ENCODE measurements around the gene RPL7L1. TPM values are rescaled to one million over a fixed set of nuclear protein-coding genes. Genes with fewer than 3 reads are reported as not detected.

RPL7L1 gene
- total RNA-seq, 2 donors from 2014 or later = 55.5 to 75.8 TPM

DNA sequence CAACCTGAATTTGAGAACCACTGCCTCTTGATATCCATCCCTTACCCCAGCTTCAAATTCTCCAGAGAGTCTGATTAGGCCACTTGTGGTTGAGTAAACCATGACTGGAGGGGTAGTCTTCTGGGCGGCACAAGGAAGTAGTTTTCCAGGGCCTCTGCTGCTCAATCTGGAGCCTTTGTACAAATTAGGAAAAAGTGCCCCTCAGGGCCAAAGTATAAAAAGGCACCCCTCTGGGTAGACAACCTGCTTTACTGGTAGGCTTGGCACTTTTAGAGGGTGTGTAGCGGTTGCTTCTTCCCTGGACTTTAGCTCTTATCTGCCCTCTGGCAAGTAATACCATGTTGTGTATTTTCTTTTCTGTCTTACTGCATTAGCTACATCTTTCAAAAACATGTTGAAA, 32.9 kb upstream of the RPL7L1 start:
- H3K4me1 ChIP-seq (ENCODE audit: control insufficient read depth in 1 of 2, low read depth in 2 of 2) = no peaks in the 10 kb centered on the region
- no peak for ATAC-seq (ENCODE audit: insufficient number of reproducible peaks, low FRiP score, low read depth)
- TF ChIP-seq, protein P1, sequence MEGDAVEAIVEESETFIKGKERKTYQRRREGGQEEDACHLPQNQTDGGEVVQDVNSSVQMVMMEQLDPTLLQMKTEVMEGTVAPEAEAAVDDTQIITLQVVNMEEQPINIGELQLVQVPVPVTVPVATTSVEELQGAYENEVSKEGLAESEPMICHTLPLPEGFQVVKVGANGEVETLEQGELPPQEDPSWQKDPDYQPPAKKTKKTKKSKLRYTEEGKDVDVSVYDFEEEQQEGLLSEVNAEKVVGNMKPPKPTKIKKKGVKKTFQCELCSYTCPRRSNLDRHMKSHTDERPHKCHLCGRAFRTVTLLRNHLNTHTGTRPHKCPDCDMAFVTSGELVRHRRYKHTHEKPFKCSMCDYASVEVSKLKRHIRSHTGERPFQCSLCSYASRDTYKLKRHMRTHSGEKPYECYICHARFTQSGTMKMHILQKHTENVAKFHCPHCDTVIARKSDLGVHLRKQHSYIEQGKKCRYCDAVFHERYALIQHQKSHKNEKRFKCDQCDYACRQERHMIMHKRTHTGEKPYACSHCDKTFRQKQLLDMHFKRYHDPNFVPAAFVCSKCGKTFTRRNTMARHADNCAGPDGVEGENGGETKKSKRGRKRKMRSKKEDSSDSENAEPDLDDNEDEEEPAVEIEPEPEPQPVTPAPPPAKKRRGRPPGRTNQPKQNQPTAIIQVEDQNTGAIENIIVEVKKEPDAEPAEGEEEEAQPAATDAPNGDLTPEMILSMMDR (IDR thresholded peaks at IDR 0.05) = no peak
- no peaks in the 10 kb centered on the region for H3K27me3 ChIP-seq (replicated peaks; ENCODE audit: insufficient read depth)
- H3K27ac ChIP-seq = no peak overlapping the region
- no peak overlapping the region for H3K4me3 ChIP-seq
- peaks cover 6% of the 10 kb centered on the region for H3K36me3 ChIP-seq
- no peak for DNase-seq (ENCODE audit: low spot score)
- no peaks in the 10 kb centered on the region for H3K9me3 ChIP-seq

DNA sequence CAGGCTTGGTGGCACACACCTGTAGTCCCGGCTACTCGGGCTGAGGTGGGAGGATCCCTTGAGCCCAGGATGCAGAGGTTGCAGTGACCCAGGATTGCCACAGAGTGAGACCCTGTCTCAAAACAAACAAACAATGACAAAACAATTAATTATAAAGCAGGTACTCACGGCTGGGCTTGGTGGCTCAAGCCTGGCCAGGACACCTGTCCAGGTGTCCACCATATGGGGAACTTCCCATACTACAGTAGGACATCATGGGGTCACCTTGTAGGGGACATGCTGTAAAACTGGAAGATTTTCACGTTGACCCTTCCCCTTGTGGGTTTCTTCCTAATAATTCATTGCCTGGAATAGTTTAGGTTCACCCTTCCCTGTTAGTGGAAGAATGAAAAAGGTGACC, 30.7 kb upstream of the RPL7L1 start:
- DNase-seq (ENCODE audit: low spot score) = no peak
- H3K36me3 ChIP-seq = peaks cover 20% of the 10 kb centered on the region
- no peaks in the 10 kb centered on the region for H3K9me3 ChIP-seq
- H3K27ac ChIP-seq = no peak overlapping the region
- no peaks in the 10 kb centered on the region for H3K27me3 ChIP-seq (replicated peaks; ENCODE audit: insufficient read depth)
- TF ChIP-seq, protein P1 (IDR thresholded peaks at IDR 0.05) = no peak
- no peak overlapping the region for H3K4me3 ChIP-seq
- no peak for ATAC-seq (ENCODE audit: insufficient number of reproducible peaks, low FRiP score, low read depth)
- H3K4me1 ChIP-seq (ENCODE audit: control insufficient read depth in 1 of 2, low read depth in 2 of 2) = no peaks in the 10 kb centered on the region

DNA sequence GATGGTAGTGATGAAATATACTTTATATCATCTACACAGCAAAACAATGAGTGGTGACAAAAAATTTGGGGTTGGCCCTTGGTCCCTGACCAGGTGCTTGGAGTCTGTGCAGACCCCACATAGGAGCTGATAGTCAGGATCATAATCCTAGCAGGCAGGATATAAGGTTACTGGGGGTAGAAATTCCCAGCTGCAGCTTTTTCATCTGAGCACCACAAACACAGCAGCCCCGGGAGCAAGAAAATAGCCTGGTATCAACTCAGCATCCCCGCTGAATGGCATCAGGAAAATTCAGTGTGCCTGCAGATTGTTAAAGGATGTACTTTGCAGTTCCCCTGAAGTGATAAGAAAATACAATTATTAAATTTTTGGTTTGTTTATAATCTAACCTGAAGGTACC, 27.8 kb upstream of the RPL7L1 start:
- Histone ChIP-seq H3K9me3 (no peaks in the 10 kb centered on the region), H3K27ac (no peak overlapping the region), H3K4me1 (ENCODE audit: control insufficient read depth in 1 of 2, low read depth in 2 of 2) (no peaks in the 10 kb centered on the region), H3K36me3 (peaks cover 26% of the 10 kb centered on the region), H3K27me3 (replicated peaks; ENCODE audit: insufficient read depth) (no peaks in the 10 kb centered on the region), H3K4me3 (no peak overlapping the region)
- TF ChIP-seq, protein P1 (IDR thresholded peaks at IDR 0.05) = no peak
- DNase-seq (ENCODE audit: low spot score) (no peak), ATAC-seq (ENCODE audit: insufficient number of reproducible peaks, low FRiP score, low read depth) (no peak)

DNA sequence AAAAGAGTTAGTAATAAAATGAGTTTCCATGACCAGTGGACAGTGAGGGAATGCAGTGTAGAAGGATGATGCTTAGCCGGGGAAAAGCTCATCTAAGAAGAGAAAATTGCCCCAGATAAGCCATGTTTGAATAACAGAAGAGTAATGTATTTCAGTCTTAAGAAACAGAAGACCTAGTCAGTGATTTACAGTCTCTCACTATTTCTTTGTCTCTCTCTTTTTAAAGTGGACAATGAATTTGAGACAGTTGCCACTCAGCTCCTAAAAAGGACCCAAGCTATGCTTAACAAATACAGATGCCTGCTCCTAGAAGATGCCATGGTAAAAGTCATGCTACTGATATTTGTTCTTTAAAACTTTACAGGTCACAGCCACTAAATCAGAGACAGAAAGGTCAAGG, 19.4 kb upstream of the RPL7L1 start:
- no peak overlapping the region for H3K4me3 ChIP-seq
- H3K36me3 ChIP-seq = peaks cover 46% of the 10 kb centered on the region
- TF ChIP-seq, protein P1 (IDR thresholded peaks at IDR 0.05) = no peak
- H3K9me3 ChIP-seq = no peaks in the 10 kb centered on the region
- H3K27ac ChIP-seq = no peak overlapping the region
- H3K27me3 ChIP-seq (replicated peaks; ENCODE audit: insufficient read depth) = no peaks in the 10 kb centered on the region
- peaks cover 7 to 11% of the 10 kb centered on the region in 2 donors for H3K4me1 ChIP-seq (ENCODE audit: control insufficient read depth in 1 of 2, low read depth in 2 of 2)
- DNase-seq (ENCODE audit: low spot score) (no peak), ATAC-seq (ENCODE audit: insufficient number of reproducible peaks, low FRiP score, low read depth) (no peak)

- TF ChIP-seq, protein P1 (IDR thresholded peaks at IDR 0.05) = no peak
- no peaks in the 10 kb centered on the region for H3K9me3 ChIP-seq
- peaks cover 46% of the 10 kb centered on the region for H3K36me3 ChIP-seq
Measured at GRCh38 chr6:42860481-42860880, 18.9 kb upstream of the RPL7L1 start.

More at GRCh38 chr6:42860481-42860880, 18.9 kb upstream of the RPL7L1 start:
- Histone ChIP-seq H3K4me1 (ENCODE audit: control insufficient read depth in 1 of 2, low read depth in 2 of 2) (peaks cover 7 to 11% of the 10 kb centered on the region in 2 donors), H3K27me3 (replicated peaks; ENCODE audit: insufficient read depth) (no peaks in the 10 kb centered on the region), H3K27ac (no peak overlapping the region), H3K4me3 (no peak overlapping the region)
- ATAC-seq (ENCODE audit: insufficient number of reproducible peaks, low FRiP score, low read depth) (no peak), DNase-seq (ENCODE audit: low spot score) (no peak)

Data from thoracic aorta (tissue), 2 donors.